GM11168 (cell line): Measurements from ENCODE around the gene SRD5A1.

ENCODE experiments used
- in situ Hi-C: fragments of 300-500 bp; cut with MboI; formaldehyde crosslinking; loops from one replicate; pipeline ENCODE4 v1.12.0; 2022; ENCODE audit warnings: low sequenced_read_pairs; ENCODE audit not compliant: unreplicated experiment

Gene SRD5A1

GRCh38 chr5:6675784-6676491 lies 42.7 kb downstream of the SRD5A1 start:
- in situ Hi-C loops, result no loop called here

- in situ Hi-C loops, result no loop called here
These were observed 43.5 kb downstream of the SRD5A1 start for GRCh38 chr5:6676702-6677101.

GRCh38 chr5:6678385-6678784 lies 45.1 kb downstream of the SRD5A1 start:
- in situ Hi-C loops, result no loop called here

GRCh38 chr5:6680922-6681321 lies 47.7 kb downstream of the SRD5A1 start:
- in situ Hi-C loops, result no loop called here

- in situ Hi-C loops, result no loop called here
These were observed 48.4 kb downstream of the SRD5A1 start for GRCh38 chr5:6681682-6682081.

- in situ Hi-C loops, result no loop called here
These were observed 49.0 kb downstream of the SRD5A1 start for GRCh38 chr5:6682239-6682638.

- in situ Hi-C loops, result no loop called here
These were observed 50.0 kb downstream of the SRD5A1 start for GRCh38 chr5:6683241-6683640.

GRCh38 chr5:6684075-6684474 lies 50.8 kb downstream of the SRD5A1 start:
- in situ Hi-C loops, result no loop called here

- in situ Hi-C loops, result no loop called here
These were observed 53.3 kb downstream of the SRD5A1 start for GRCh38 chr5:6686501-6686900.

GRCh38 chr5:6686915-6687409 lies 53.7 kb downstream of the SRD5A1 start:
- in situ Hi-C loops, result no loop called here

- in situ Hi-C loops, result no loop called here
These were observed 54.3 kb downstream of the SRD5A1 start for GRCh38 chr5:6687505-6687904.

GRCh38 chr5:6692906-6693305 lies 59.7 kb downstream of the SRD5A1 start:
- in situ Hi-C loops, result no loop called here

- in situ Hi-C loops, result no loop called here
These were observed 65.5 kb downstream of the SRD5A1 start for GRCh38 chr5:6698696-6699095.

GRCh38 chr5:6699357-6699756 lies 66.1 kb downstream of the SRD5A1 start:
- in situ Hi-C loops, result no loop called here

GRCh38 chr5:6700074-6700684 lies 66.9 kb downstream of the SRD5A1 start:
- in situ Hi-C loops, result no loop called here

GRCh38 chr5:6700685-6701355 lies 67.6 kb downstream of the SRD5A1 start:
- in situ Hi-C loops, result no loop called here

- in situ Hi-C loops, result no loop called here
These were observed 68.3 kb downstream of the SRD5A1 start for GRCh38 chr5:6701491-6701890.

GRCh38 chr5:6702633-6703032 lies 69.4 kb downstream of the SRD5A1 start:
- in situ Hi-C loops, result no loop called here

GRCh38 chr5:6703806-6704205 lies 70.6 kb downstream of the SRD5A1 start:
- in situ Hi-C loops, result no loop called here

- in situ Hi-C loops, result no loop called here
These were observed 71.2 kb downstream of the SRD5A1 start for GRCh38 chr5:6704361-6704851.

GRCh38 chr5:6705088-6705487 lies 71.8 kb downstream of the SRD5A1 start:
- in situ Hi-C loops, result no loop called here
